Uterus (tissue), 2 donors: ENCODE results near the gene KISS1R.

ENCODE experiments used
- POLR2A ChIP-seq, 2 donors: fragments of 450-650 bp; IDR thresholded peaks; one replicate each; pipeline ENCODE4 v1.6.1; 2016; ENCODE audit warnings: antibody characterized with exemption in 2 of 2, mild to moderate bottlenecking in 1 of 2, moderate library complexity in 1 of 2
- TF ChIP-seq, protein P1 (sequence below), 4 experiments: fragments of 200-600 bp in 2 of 4; fragments of 450-650 bp in 2 of 4; sonication (generic) in 2 of 4; IDR thresholded peaks; one replicate each; pipeline ENCODE4 v1.5.1; 2016 to 2019; ENCODE audit warnings: antibody characterized with exemption in 4 of 4, mild to moderate bottlenecking in 2 of 4, moderate library complexity in 1 of 4

DNA sequence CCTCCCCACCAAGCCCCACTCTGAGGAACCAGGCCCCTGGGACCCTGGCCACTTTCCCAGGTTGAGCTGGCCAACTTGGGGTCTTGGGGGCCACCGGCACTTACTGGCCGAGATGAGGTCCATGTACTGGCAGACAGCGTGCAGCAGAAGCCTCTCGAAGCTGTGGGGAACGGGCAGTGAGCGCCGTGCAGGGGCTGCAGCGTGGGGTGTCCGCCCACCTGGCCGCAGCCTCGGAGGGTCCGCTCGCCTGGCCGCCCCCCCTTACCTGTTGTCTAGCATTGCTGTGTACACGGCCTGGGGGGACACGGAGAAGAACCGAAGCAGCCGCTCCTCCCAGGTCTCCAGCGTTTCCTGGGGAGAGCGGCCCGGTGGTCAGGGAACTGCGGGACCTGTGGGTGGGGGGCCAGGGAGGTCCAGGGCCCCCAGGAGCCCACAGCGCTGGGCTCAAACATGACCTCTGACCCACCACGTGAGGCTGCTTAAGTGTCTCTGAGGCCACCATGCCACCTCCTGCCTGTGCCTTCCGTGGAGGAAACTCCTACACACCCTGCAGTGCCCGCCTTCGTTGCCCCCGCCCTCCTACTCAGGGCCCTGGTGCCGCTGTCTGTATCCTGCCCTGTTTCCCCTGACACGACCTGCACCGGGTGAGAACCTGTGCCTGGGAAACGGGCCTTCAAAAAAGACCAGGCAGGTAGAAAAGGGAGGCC, 17.6 kb upstream of the KISS1R start:
- TF ChIP-seq, protein P1, sequence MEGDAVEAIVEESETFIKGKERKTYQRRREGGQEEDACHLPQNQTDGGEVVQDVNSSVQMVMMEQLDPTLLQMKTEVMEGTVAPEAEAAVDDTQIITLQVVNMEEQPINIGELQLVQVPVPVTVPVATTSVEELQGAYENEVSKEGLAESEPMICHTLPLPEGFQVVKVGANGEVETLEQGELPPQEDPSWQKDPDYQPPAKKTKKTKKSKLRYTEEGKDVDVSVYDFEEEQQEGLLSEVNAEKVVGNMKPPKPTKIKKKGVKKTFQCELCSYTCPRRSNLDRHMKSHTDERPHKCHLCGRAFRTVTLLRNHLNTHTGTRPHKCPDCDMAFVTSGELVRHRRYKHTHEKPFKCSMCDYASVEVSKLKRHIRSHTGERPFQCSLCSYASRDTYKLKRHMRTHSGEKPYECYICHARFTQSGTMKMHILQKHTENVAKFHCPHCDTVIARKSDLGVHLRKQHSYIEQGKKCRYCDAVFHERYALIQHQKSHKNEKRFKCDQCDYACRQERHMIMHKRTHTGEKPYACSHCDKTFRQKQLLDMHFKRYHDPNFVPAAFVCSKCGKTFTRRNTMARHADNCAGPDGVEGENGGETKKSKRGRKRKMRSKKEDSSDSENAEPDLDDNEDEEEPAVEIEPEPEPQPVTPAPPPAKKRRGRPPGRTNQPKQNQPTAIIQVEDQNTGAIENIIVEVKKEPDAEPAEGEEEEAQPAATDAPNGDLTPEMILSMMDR (IDR thresholded peaks at IDR 0.05): no peak
- no peak for TF ChIP-seq POLR2A (IDR thresholded peaks at IDR 0.05)
